ENCODE results near the gene WDR19.
"Not testable (repeated sequence)": the region's sequence is repeated elsewhere in the genome, so short reads cannot be mapped to it uniquely, and the experiment has no call there.

The WDR19 gene

GRCh38 chr4:39181905-39182638 is at the start of gene WDR19:
Gene WDR19, plus strand, starts transcription at chr4:39182529. Its CDS starts 29 bp downstream, at chr4:39182558.
- DNase-seq (ENCODE audit: extremely low read depth in 1 of 2, low read depth in 1 of 2), result peak; percentile 97 to 99

GRCh38 chr4:39133623-39134022 is 48.7 kb upstream of the WDR19 start:
- DNase-seq (ENCODE audit: extremely low read depth in 1 of 2, low read depth in 1 of 2), result no peak

GRCh38 chr4:39134683-39135306 is 47.5 kb upstream of the WDR19 start:
- no peak for DNase-seq (ENCODE audit: extremely low read depth in 1 of 2, low read depth in 1 of 2)

- not testable (repeated sequence) for DNase-seq (ENCODE audit: extremely low read depth in 1 of 2, low read depth in 1 of 2)
Measured at GRCh38 chr4:39138227-39138626, 44.1 kb upstream of the WDR19 start.

GRCh38 chr4:39146211-39146610 is 36.1 kb upstream of the WDR19 start:
- DNase-seq (ENCODE audit: extremely low read depth in 1 of 2, low read depth in 1 of 2), result no peak

DNA sequence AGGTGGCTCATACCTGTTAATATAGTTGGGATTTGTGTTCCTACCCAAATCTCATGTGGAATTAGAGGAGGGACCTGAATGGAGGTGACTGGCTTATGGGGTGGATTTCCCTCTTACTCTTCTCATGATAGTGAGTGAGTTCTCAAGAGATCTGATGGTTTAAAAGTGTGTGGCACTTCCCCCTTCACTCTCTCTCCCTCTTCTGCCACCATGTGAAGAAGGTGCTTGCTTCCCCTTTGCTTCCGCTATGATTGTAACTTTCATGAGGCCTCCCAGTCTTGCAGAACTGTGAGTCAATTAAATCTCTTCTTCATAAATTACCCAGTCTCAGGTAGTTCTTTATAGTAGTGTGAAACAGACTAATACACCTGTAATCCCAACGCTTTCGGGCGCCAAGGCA is 28.3 kb upstream of the WDR19 start:
- DNase-seq (ENCODE audit: extremely low read depth in 1 of 2, low read depth in 1 of 2), result no peak

- DNase-seq (ENCODE audit: extremely low read depth in 1 of 2, low read depth in 1 of 2), result no peak
Measured at GRCh38 chr4:39157520-39157919, 24.8 kb upstream of the WDR19 start.

DNA sequence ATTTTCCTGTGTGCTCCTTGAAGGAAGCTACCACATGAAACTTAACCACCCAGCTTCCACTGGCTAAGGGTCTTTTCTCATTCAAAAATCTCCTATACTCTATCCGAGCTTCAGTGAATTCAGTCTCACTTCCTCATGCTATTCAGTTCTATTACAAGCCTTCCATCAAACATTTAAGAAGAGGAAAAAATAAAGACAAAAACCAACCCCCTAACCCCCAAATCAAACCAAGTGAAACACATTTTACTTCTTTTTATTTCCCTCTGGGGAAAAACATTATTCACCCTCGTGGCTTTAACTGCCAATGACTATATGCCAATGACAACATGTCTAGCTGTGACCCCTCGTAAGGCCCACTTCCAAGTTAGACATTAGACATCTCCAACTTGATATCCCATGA is 16.2 kb upstream of the WDR19 start:
- no peak for DNase-seq (ENCODE audit: extremely low read depth in 1 of 2, low read depth in 1 of 2)

GRCh38 chr4:39166669-39167068 is 15.7 kb upstream of the WDR19 start:
- no peak for DNase-seq (ENCODE audit: extremely low read depth in 1 of 2, low read depth in 1 of 2)

DNA sequence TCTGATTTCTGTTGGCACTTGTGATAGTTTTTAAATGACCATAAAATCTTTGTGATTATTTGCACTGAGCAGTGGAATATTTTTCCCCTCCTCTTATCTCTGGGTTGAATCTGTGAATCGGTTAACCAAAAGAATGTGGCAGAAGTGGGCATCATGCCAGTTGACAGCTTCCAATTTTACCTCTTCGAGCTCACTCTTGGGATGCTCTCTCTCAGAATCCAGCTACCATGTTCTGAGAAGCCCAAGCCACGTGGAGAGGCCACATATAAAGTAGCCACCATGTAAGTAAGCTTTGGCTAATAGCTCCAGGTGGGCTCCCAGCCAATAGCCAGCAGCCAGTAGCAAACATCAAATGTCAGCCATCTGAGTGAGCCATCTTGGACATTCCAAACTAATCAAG is 12.9 kb upstream of the WDR19 start:
- no peak for DNase-seq (ENCODE audit: extremely low read depth in 1 of 2, low read depth in 1 of 2)

DNA sequence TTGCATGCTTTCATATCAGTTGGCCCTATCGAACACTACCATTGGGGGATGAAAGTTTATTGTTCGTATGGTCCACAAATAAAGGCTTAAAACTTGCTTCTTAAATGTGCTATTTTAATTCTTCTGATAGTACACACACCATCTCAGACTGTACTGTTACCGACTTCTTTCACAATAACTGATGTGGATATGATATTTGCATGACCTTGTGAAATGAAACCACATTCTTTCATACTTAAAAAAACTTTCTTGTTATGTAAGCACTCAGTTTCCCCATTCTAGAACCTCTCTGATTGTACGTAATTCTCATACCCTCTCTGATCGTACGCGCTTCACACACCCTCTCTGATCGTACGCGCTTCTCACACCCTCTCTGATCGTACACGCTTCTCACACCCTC is 12.0 kb upstream of the WDR19 start:
- no peak for DNase-seq (ENCODE audit: extremely low read depth in 1 of 2, low read depth in 1 of 2)

GRCh38 chr4:39178706-39179105 is 3.6 kb upstream of the WDR19 start:
- no peak for DNase-seq (ENCODE audit: extremely low read depth in 1 of 2, low read depth in 1 of 2)

DNA sequence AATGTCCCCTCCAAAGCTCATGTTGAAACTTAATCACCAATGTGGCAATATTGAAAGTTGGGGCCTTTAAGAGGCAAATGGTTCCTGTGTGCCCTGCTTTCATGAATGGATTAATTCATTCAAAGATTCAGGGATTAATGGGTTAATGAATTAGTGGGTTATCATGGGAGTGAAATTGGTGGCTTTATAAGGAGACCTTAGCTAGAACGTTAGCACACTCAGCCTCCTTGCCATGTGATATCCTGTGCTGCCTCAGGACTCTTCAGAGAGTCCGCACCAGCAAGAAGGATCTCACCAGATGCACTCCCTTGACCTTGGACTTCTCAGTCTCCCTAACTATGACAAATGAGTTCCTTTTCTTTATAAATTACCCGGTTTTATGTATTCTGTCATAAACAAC is 2.6 kb upstream of the WDR19 start:
- DNase-seq (ENCODE audit: extremely low read depth in 1 of 2, low read depth in 1 of 2), result no peak

DNA sequence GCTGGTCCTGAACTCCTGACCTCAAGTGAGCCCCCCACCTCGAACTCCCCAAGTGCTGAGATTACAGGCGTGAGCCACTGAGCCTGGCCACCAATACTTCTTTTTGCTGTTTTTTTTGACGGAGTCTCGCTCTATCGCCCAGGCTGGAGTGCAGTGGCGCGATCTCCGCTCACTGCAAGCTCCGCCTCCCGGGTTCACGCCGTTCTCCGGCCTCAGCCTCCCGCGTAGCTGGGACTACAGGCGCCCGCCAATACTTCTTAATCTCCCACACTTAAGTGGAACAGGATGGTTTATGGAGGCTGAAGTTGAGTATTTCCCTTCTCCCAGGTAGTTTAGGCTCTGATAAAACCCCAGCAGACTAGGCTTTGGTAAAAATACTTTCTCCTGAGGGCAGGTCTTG is 1.7 kb upstream of the WDR19 start:
- not testable (repeated sequence) for DNase-seq (ENCODE audit: extremely low read depth in 1 of 2, low read depth in 1 of 2)

DNA sequence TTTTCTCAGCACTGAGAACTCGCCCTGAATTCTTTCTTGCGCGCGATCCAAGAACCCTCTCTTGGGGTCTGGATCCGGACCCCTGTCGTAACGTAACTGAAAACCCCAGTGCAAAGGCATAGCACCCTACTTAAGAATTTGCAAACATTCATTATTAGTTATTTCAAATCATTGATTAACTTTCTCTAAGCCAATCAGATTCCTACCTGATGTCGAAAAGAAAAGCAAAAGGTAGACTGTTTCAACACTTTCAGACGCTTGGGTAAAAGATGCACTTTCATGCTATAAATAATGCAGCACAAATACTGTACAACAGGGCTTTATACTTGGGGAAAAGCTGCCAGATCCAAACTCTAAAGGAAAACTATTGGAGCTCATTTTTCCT is 817 bp upstream of the WDR19 start:
- no peak for DNase-seq (ENCODE audit: extremely low read depth in 1 of 2, low read depth in 1 of 2)

- no peak for DNase-seq (ENCODE audit: extremely low read depth in 1 of 2, low read depth in 1 of 2)
Measured at GRCh38 chr4:39201963-39202362, 19.6 kb downstream of the WDR19 start.

- DNase-seq (ENCODE audit: extremely low read depth in 1 of 2, low read depth in 1 of 2), result no peak
Measured at GRCh38 chr4:39204543-39204942, 22.2 kb downstream of the WDR19 start.

DNA sequence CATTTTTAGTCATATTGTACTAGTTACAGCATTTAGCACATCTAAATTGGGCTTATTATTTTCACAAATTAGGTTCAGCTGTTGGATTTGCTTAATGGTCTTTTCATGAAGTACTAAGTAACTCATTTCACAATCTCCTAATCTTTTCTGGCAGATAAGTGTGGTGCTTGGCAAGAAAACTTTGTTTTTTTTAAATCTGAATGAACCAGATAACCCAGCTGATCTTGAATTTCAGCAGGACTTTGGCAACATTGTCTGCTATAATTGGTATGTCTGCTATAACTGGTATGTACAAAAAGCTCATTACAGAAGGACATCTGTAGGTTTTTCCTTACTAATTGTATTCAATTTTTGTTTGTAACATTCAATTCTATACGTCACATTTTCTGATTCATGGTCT is 22.7 kb downstream of the WDR19 start:
- no peak for DNase-seq (ENCODE audit: extremely low read depth in 1 of 2, low read depth in 1 of 2)

DNA sequence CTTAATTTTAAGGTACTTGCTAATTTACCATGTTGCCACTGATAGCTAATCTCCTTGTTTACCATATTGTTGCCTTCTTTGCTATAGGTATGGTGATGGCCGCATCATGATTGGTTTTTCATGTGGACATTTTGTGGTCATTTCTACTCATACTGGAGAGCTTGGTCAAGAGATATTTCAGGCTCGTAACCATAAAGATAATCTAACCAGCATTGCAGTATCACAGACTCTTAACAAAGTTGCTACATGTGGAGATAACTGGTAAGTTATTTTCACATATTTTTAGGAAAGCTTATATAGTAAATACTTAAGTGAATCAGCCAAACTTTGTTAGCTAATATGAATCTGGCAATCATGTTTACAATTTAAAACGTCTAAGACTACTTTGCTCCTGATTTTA is 23.1 kb downstream of the WDR19 start:
- no peak for DNase-seq (ENCODE audit: extremely low read depth in 1 of 2, low read depth in 1 of 2)

GRCh38 chr4:39227906-39228305 is 45.6 kb downstream of the WDR19 start:
- DNase-seq (ENCODE audit: extremely low read depth in 1 of 2, low read depth in 1 of 2), result no peak

DNA sequence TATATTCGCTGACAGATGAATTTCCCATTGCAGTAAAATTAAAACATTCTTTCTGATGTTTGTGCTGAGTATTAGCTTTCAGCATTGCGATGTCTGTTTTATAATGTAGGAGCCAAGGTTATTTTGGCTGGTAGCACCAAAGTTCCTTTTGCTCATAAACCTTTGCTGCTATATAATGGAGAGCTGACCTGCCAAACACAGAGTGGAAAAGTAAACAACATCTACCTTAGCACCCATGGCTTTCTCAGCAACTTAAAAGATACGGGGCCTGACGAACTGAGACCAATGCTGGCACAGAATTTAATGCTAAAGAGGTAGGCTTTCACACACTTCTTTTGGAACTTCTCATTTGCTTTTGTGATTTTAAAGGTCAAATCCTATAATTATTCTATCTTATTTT is 46.0 kb downstream of the WDR19 start:
- no peak for DNase-seq (ENCODE audit: extremely low read depth in 1 of 2, low read depth in 1 of 2)

DNA sequence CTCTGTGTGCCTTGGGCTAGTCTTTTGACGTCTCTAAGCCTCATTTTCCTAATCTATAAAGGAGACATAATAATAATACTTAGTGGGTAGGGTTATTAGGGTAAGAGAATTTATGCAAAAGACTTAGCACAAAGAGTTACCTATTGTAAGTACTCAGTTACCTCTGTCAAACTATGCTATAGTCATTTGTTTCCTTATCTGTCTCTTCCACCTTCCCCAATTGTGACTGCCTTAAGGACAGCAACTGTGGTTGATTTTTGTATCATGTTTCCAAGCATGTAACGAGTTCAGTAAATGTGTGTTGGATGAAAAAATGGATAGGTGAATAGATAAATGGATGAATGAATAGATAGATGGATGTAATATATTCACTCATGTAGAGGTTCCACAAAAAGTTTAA is 48.1 kb downstream of the WDR19 start:
- DNase-seq (ENCODE audit: extremely low read depth in 1 of 2, low read depth in 1 of 2), result no peak

DNA sequence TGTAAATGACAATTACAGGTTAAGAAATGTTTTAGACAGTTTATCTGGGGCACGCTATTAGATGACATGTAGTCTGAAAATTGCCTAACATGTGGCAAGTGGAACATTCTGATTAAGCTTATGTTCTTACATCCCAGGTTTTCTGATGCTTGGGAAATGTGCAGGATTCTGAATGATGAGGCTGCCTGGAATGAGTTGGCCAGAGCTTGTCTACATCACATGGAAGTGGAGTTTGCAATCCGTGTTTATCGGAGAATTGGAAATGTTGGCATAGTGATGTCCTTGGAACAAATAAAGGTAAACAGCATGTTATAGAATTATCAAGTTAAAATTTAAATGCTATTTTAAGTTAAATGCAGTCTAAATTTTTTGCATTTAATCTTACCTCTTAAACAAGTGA is 49.3 kb downstream of the WDR19 start:
- no peak for DNase-seq (ENCODE audit: extremely low read depth in 1 of 2, low read depth in 1 of 2)
